IPS-18a (cell line): Measurements from ENCODE around the gene SPSB4.

Experiments used
- H3K27ac ChIP-seq: one replicate; pipeline ENCODE4 v1.5.1; 2013; ENCODE audit warnings: low read length
- H3K27me3 ChIP-seq: one replicate; pipeline ENCODE4 v1.6.1; 2013; ENCODE audit warnings: mild to moderate bottlenecking, low read length; ENCODE audit not compliant: control insufficient read depth, insufficient read depth
- H3K36me3 ChIP-seq: one replicate; pipeline ENCODE4 v1.6.1; 2013; ENCODE audit warnings: low read depth, low read length; ENCODE audit not compliant: control insufficient read depth
- H3K4me1 ChIP-seq: one replicate; pipeline ENCODE4 v1.6.1; 2013; ENCODE audit warnings: low read depth, low read length; ENCODE audit not compliant: control insufficient read depth
- H3K4me3 ChIP-seq: one replicate; pipeline ENCODE4 v1.5.1; 2013; ENCODE audit warnings: low read length
- H3K9ac ChIP-seq: one replicate; pipeline ENCODE4 v1.6.1; 2013; ENCODE audit warnings: mild to moderate bottlenecking, low read length, moderate library complexity
- H3K9me3 ChIP-seq: one replicate; pipeline ENCODE4 v1.6.1; 2013; ENCODE audit warnings: low read depth, low read length; ENCODE audit not compliant: control insufficient read depth

SPSB4 gene

GRCh38 chr3:141092663-141093062 lies 41.5 kb downstream of the SPSB4 start:
- Histone ChIP-seq H3K27me3 (no peaks in the 10 kb centered on the region), H3K27ac (no peak overlapping the region), H3K4me1 (peaks cover 23% of the 10 kb centered on the region), H3K9me3 (no peaks in the 10 kb centered on the region), H3K9ac (no peak overlapping the region), H3K36me3 (no peaks in the 10 kb centered on the region), H3K4me3 (no peak overlapping the region)

GRCh38 chr3:141093397-141093796 lies 42.2 kb downstream of the SPSB4 start:
- Histone ChIP-seq H3K27ac (no peak overlapping the region), H3K36me3 (no peaks in the 10 kb centered on the region), H3K27me3 (no peaks in the 10 kb centered on the region), H3K4me1 (peaks cover 23% of the 10 kb centered on the region), H3K9me3 (no peaks in the 10 kb centered on the region), H3K9ac (no peak overlapping the region), H3K4me3 (no peak overlapping the region)

GRCh38 chr3:141093971-141094684 lies 43.0 kb downstream of the SPSB4 start:
- H3K27ac ChIP-seq, result no peak overlapping the region

GRCh38 chr3:141094790-141095545 lies 43.8 kb downstream of the SPSB4 start:
- Histone ChIP-seq H3K9ac (peak overlapping the region; percentile 16), H3K27me3 (no peaks in the 10 kb centered on the region), H3K27ac (no peak overlapping the region)

More at GRCh38 chr3:141093971-141094684, 43.0 kb downstream of the SPSB4 start:
- H3K36me3 ChIP-seq, result no peaks in the 10 kb centered on the region
- no peak overlapping the region for H3K4me3 ChIP-seq
- peaks cover 22% of the 10 kb centered on the region for H3K4me1 ChIP-seq
- H3K27me3 ChIP-seq, result no peaks in the 10 kb centered on the region
- H3K9ac ChIP-seq, result no peak overlapping the region
- H3K9me3 ChIP-seq, result no peaks in the 10 kb centered on the region

GRCh38 chr3:141095546-141095937 lies 44.4 kb downstream of the SPSB4 start:
- H3K4me1 ChIP-seq, result peaks cover 12% of the 10 kb centered on the region
- no peaks in the 10 kb centered on the region for H3K36me3 ChIP-seq
- H3K27me3 ChIP-seq, result no peaks in the 10 kb centered on the region
- H3K27ac ChIP-seq, result no peak overlapping the region
- no peak overlapping the region for H3K9ac ChIP-seq
- no peak overlapping the region for H3K4me3 ChIP-seq
- no peaks in the 10 kb centered on the region for H3K9me3 ChIP-seq

More at GRCh38 chr3:141094790-141095545, 43.8 kb downstream of the SPSB4 start:
- Histone ChIP-seq H3K36me3 (no peaks in the 10 kb centered on the region), H3K4me1 (peaks cover 14% of the 10 kb centered on the region), H3K9me3 (no peaks in the 10 kb centered on the region), H3K4me3 (no peak overlapping the region)

- Histone ChIP-seq H3K36me3 (no peaks in the 10 kb centered on the region), H3K27me3 (no peaks in the 10 kb centered on the region), H3K9ac (no peak overlapping the region), H3K9me3 (no peaks in the 10 kb centered on the region), H3K4me3 (no peak overlapping the region), H3K27ac (no peak overlapping the region), H3K4me1 (peaks cover 12% of the 10 kb centered on the region)
Observed at GRCh38 chr3:141096164-141096563, 45.0 kb downstream of the SPSB4 start.

GRCh38 chr3:141096981-141097380 lies 45.8 kb downstream of the SPSB4 start:
- Histone ChIP-seq H3K4me3 (no peak overlapping the region), H3K9me3 (no peaks in the 10 kb centered on the region), H3K4me1 (peaks cover 6% of the 10 kb centered on the region), H3K36me3 (no peaks in the 10 kb centered on the region), H3K9ac (no peak overlapping the region), H3K27me3 (no peaks in the 10 kb centered on the region), H3K27ac (no peak overlapping the region)

- Histone ChIP-seq H3K27ac (no peak overlapping the region), H3K9me3 (no peaks in the 10 kb centered on the region), H3K27me3 (no peaks in the 10 kb centered on the region), H3K9ac (no peak overlapping the region), H3K4me1 (peaks cover under 1% of the 10 kb centered on the region), H3K36me3 (no peaks in the 10 kb centered on the region), H3K4me3 (no peak overlapping the region)
Observed at GRCh38 chr3:141100112-141100511, 49.0 kb downstream of the SPSB4 start.

GRCh38 chr3:141100531-141101320 lies 49.6 kb downstream of the SPSB4 start:
- Histone ChIP-seq H3K4me3 (no peak overlapping the region), H3K9ac (no peak overlapping the region), H3K27ac (no peak overlapping the region), H3K9me3 (no peaks in the 10 kb centered on the region), H3K27me3 (no peaks in the 10 kb centered on the region), H3K36me3 (no peaks in the 10 kb centered on the region), H3K4me1 (no peaks in the 10 kb centered on the region)

- Histone ChIP-seq H3K4me1 (no peaks in the 10 kb centered on the region), H3K36me3 (no peaks in the 10 kb centered on the region), H3K27me3 (no peaks in the 10 kb centered on the region), H3K27ac (no peak overlapping the region), H3K4me3 (no peak overlapping the region), H3K9me3 (no peaks in the 10 kb centered on the region), H3K9ac (no peak overlapping the region)
Observed at GRCh38 chr3:141102372-141102771, 51.2 kb downstream of the SPSB4 start.

- no peaks in the 10 kb centered on the region for H3K4me1 ChIP-seq
- no peaks in the 10 kb centered on the region for H3K27me3 ChIP-seq
- no peaks in the 10 kb centered on the region for H3K36me3 ChIP-seq
- H3K4me3 ChIP-seq, result no peak overlapping the region
- H3K9ac ChIP-seq, result no peak overlapping the region
- H3K27ac ChIP-seq, result no peak overlapping the region
- H3K9me3 ChIP-seq, result no peaks in the 10 kb centered on the region
Observed at GRCh38 chr3:141103067-141103466, 51.9 kb downstream of the SPSB4 start.
